ENCODE measurements around the gene BAIAP2.

The BAIAP2 gene

GRCh38 chr17:81100668-81101067, 65.7 kb downstream of the BAIAP2 start:
- TF ChIP-seq CTCF (IDR thresholded peaks at IDR 0.05): no peak
- DNase-seq (ENCODE audit: low spot score): no peak
- Histone ChIP-seq H3K27ac (no peak overlapping the region), H3K4me3 (no peak overlapping the region)

GRCh38 chr17:81101614-81102306, 66.8 kb downstream of the BAIAP2 start:
- Histone ChIP-seq H3K27ac (no peak overlapping the region), H3K4me3 (no peak overlapping the region)
- DNase-seq (ENCODE audit: low spot score): peak; percentile 83
- peak; percentile 99 for TF ChIP-seq CTCF (IDR thresholded peaks at IDR 0.05)

- no peak for TF ChIP-seq CTCF (IDR thresholded peaks at IDR 0.05)
These were observed 67.4 kb downstream of the BAIAP2 start for GRCh38 chr17:81102352-81102751.

GRCh38 chr17:81102869-81103268, 67.9 kb downstream of the BAIAP2 start:
- Histone ChIP-seq H3K4me3 (no peak overlapping the region), H3K27ac (no peak overlapping the region)
- no peak for DNase-seq (ENCODE audit: low spot score)
- TF ChIP-seq CTCF (IDR thresholded peaks at IDR 0.05): no peak

More at GRCh38 chr17:81102352-81102751, 67.4 kb downstream of the BAIAP2 start:
- H3K4me3 ChIP-seq: no peak overlapping the region
- DNase-seq (ENCODE audit: low spot score): no peak
- no peak overlapping the region for H3K27ac ChIP-seq

- TF ChIP-seq CTCF (IDR thresholded peaks at IDR 0.05): no peak
- Histone ChIP-seq H3K4me3 (no peak overlapping the region), H3K27ac (no peak overlapping the region)
- no peak for DNase-seq (ENCODE audit: low spot score)
These were observed 68.4 kb downstream of the BAIAP2 start for GRCh38 chr17:81103379-81103778.

GRCh38 chr17:81106716-81107115, 71.8 kb downstream of the BAIAP2 start:
- Histone ChIP-seq H3K27ac (no peak overlapping the region), H3K4me3 (no peak overlapping the region)
- DNase-seq (ENCODE audit: low spot score): no peak
- TF ChIP-seq CTCF (IDR thresholded peaks at IDR 0.05): no peak

- Histone ChIP-seq H3K27ac (no peak overlapping the region), H3K4me3 (no peak overlapping the region)
- DNase-seq (ENCODE audit: low spot score): no peak
- no peak for TF ChIP-seq CTCF (IDR thresholded peaks at IDR 0.05)
These were observed 73.3 kb downstream of the BAIAP2 start for GRCh38 chr17:81108220-81108619.

Measured in coronary artery (tissue), 2 donors.